ENCODE measurements around the gene RIBC1.

The RIBC1 gene

GRCh38 chrX:53422086-53422860 is 400 bp upstream of the RIBC1 start, which contains the start of gene SMC1A (continued):
- TF ChIP-seq YY2 (tag by site-specific recombination; IDR thresholded peaks at IDR 0.05): no peak; the same call in 1 of the 2 replicates
- TF ChIP-seq ZNF488 (tag by site-specific recombination; IDR thresholded peaks at IDR 0.05): no peak
- peak; percentile 77 for TF ChIP-seq ZNF610 (tag by site-specific recombination; IDR thresholded peaks at IDR 0.05; ENCODE audit: borderline replicate concordance)
- TF ChIP-seq ZNF530 (tag by site-specific recombination; IDR thresholded peaks at IDR 0.05; ENCODE audit: low read depth): no peak
- TF ChIP-seq SALL2 (tag by site-specific recombination; IDR thresholded peaks at IDR 0.05; ENCODE audit: borderline replicate concordance): no peak
- TF ChIP-seq ZNF621 (tag by site-specific recombination; IDR thresholded peaks at IDR 0.05): no peak
- TF ChIP-seq PBX3 (CRISPR knock-in tag; IDR thresholded peaks at IDR 0.05): peak; percentile 76; the same call in 1 of the 2 replicates
- peak; percentile 87 for TF ChIP-seq ZBTB8A (tag by site-specific recombination; IDR thresholded peaks at IDR 0.05)
- peak; percentile 38 for TF ChIP-seq ZNF18 (tag by site-specific recombination; IDR thresholded peaks at IDR 0.05)
- no peak for TF ChIP-seq PRDM6 (tag by site-specific recombination; IDR thresholded peaks at IDR 0.05)
- TF ChIP-seq SP2 (tag by site-specific recombination; IDR thresholded peaks at IDR 0.05): peak; percentile 78
- TF ChIP-seq KLF17 (tag by site-specific recombination; IDR thresholded peaks at IDR 0.05): peak; percentile 85
- no peak for TF ChIP-seq ZNF555 (tag by site-specific recombination; conservative IDR thresholded peaks at IDR 0.05)
- TF ChIP-seq ZBTB44 (tag by site-specific recombination; IDR thresholded peaks at IDR 0.05): no peak
- TF ChIP-seq ZNF629 (tag by site-specific recombination; IDR thresholded peaks at IDR 0.05): peak; percentile 77
- TF ChIP-seq RBAK (tag by site-specific recombination; IDR thresholded peaks at IDR 0.05): no peak
- peak; percentile 100 for TF ChIP-seq PRDM10 (tag by site-specific recombination; IDR thresholded peaks at IDR 0.05)
- TF ChIP-seq ZNF146 (tag by site-specific recombination; IDR thresholded peaks at IDR 0.05): peak; percentile 57; the same call in 1 of the 2 replicates
- no peak for TF ChIP-seq ZNF423 (tag by site-specific recombination; IDR thresholded peaks at IDR 0.05)
- TF ChIP-seq WT1 (tag by site-specific recombination; IDR thresholded peaks at IDR 0.05): 0 out of 2 replicates have a peak, but pooled peaks have one; percentile 50
- no peak for TF ChIP-seq ZNF785 (tag by site-specific recombination; IDR thresholded peaks at IDR 0.05)
- TF ChIP-seq TSHZ1 (tag by site-specific recombination; IDR thresholded peaks at IDR 0.05; ENCODE audit: borderline replicate concordance): peak; percentile 22; the same call in 1 of the 2 replicates
- TF ChIP-seq ZNF76 (tag by site-specific recombination; IDR thresholded peaks at IDR 0.05; ENCODE audit: borderline replicate concordance, low read depth): peak; percentile 95

Measured in HEK293 (cell line).